ENCODE measurements around the gene PHACTR1. TPM values are rescaled to one million over a fixed set of nuclear protein-coding genes. Genes with fewer than 3 reads are reported as not detected.

The PHACTR1 gene
- total RNA-seq, 2 experiments from 2014 or later, result 0.79 to 1.5 TPM

DNA sequence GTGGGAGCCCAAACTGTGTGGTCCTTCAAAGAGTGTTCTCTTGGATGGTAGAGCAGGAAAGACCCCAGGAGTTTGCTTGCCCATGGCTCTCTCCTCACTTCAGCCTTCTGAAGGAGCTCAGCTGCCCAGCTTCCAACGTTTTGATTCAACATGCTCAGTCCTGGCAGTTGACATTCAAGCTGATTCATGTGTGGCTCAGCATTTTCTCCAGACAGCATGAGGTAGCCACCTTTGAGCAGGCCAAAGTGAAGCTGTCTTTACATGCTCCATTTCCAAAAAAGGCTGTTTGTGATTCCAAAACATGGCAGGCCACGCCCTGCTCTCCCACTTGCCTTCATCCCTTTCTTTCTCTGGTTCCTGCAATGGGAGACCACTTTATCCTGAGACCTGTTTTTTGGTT lies 331.5 kb downstream of the PHACTR1 start:
- Mint-ChIP-seq H3K9me3 (no peaks in the 10 kb centered on the region), H3K36me3 (no peaks in the 10 kb centered on the region), H3K27ac (no peak overlapping the region), H3K4me3 (no peak overlapping the region), H3K27me3 (peaks cover 17% of the 10 kb centered on the region), H3K4me1 (no peaks in the 10 kb centered on the region)
- POLR2A ChIA-PET, result no interaction called here
- DNase-seq (no peak), ATAC-seq (ENCODE audit: low read depth) (no peak)

DNA sequence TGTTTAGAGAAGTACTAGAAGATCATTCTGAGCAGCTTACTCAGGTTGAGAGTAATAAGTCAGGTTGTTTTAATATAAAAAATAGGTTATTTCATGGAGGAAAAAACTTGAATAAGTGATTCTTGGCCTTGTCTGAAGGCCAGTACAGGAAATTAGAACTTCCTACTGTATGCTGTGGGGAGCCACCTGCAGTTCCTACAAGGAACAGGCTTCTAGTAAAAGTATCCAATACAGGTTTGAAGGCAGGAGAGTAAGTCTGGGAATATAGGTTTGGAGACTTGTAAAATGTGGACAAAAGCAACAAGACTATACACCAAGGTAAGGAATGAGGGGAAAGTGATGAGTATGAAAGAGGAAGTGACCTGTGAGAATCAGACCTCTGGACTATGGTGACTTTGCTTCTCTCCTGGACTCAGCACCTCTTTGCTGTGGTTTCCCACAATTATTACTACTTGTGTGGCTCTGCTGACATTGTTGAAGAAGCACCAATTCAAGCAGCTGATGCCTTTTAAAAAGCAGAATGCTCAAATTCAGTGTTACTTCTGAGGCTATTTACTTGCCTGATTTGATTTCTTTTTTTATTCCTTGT lies 333.2 kb downstream of the PHACTR1 start:
- H3K4me1 Mint-ChIP-seq, result no peaks in the 10 kb centered on the region
- no peaks in the 10 kb centered on the region for H3K9me3 Mint-ChIP-seq
- POLR2A ChIA-PET, result no interaction called here
- H3K27ac Mint-ChIP-seq, result no peak overlapping the region
- H3K36me3 Mint-ChIP-seq, result no peaks in the 10 kb centered on the region
- no peak overlapping the region for H3K4me3 Mint-ChIP-seq
- DNase-seq (no peak), ATAC-seq (ENCODE audit: low read depth) (no peak)
- peaks cover 15% of the 10 kb centered on the region for H3K27me3 Mint-ChIP-seq

DNA sequence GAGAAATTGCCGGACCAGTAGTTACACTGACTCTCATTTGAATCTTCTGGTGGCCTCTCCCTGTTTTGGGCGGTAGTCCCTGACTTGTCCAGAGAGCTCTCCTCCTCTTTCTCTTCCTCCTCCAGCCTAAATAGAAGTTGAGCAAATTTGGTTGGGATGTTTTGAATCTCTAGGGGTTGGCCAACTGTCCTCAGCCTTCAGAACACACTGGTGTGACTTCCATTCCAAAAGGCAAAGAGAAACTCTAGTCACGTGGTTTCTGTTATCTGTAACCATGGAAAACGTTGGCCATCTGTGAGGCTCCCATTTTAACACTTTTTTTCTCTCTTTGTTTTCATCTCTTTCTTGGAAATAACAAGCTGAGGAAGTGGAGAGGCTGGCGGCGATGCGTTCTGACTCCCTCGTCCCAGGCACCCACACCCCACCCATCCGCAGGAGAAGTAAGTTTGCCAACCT lies 336.5 kb downstream of the PHACTR1 start:
- ATAC-seq (ENCODE audit: low read depth), result no peak
- H3K36me3 Mint-ChIP-seq, result no peaks in the 10 kb centered on the region
- no peaks in the 10 kb centered on the region for H3K4me1 Mint-ChIP-seq
- no peaks in the 10 kb centered on the region for H3K9me3 Mint-ChIP-seq
- no peak overlapping the region for H3K4me3 Mint-ChIP-seq
- no peak for DNase-seq
- no peak overlapping the region for H3K27ac Mint-ChIP-seq
- H3K27me3 Mint-ChIP-seq, result peaks cover 8% of the 10 kb centered on the region
- POLR2A ChIA-PET, result no interaction called here

DNA sequence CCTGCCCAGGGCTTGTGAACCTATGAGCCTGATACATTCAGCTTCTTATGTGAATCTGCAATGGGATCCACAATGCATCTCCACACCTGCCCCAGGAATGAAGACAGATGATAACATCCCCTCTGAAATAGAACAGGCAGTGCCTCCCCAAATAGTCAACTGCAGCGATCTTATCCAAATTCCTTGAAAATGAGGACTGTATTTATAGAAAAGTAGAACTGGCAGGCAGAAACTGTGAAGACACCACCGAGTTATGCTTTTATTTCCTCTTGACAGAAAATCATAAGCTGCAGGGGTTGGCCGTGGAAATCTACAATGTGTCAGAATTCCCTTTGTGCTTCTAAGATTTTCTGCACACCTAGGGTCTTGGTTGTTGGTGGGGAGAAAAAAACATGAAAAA lies 341.5 kb downstream of the PHACTR1 start:
- DNase-seq (no peak), ATAC-seq (ENCODE audit: low read depth) (no peak)
- Mint-ChIP-seq H3K36me3 (no peaks in the 10 kb centered on the region), H3K9me3 (no peaks in the 10 kb centered on the region), H3K27ac (no peak overlapping the region), H3K4me1 (no peaks in the 10 kb centered on the region), H3K27me3 (peaks cover 3% of the 10 kb centered on the region), H3K4me3 (no peak overlapping the region)
- POLR2A ChIA-PET, result no interaction called here

DNA sequence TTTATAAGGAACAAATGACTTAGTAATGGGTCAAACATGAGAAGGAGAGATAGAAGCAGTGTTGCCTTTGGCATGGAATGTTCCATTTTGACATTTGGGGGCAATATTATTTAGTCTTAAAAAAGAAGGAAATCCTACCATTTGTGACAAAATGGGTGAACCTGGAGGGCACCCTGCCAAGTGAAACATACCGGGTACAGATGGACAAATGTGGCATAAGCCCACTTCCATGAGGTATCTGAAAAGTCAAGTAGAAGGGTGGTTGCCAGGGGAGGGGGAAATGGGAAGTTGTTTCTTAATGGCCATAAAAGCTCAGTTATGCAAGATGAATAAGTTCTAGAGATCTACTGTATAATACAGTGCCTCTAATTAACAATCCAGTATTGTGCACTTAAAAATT lies 342.5 kb downstream of the PHACTR1 start:
- Mint-ChIP-seq H3K4me1 (no peaks in the 10 kb centered on the region), H3K27me3 (peaks cover 3% of the 10 kb centered on the region), H3K27ac (no peak overlapping the region), H3K36me3 (no peaks in the 10 kb centered on the region), H3K4me3 (no peak overlapping the region), H3K9me3 (no peaks in the 10 kb centered on the region)
- no peak for ATAC-seq (ENCODE audit: low read depth)
- POLR2A ChIA-PET, result no interaction called here
- no peak for DNase-seq

DNA sequence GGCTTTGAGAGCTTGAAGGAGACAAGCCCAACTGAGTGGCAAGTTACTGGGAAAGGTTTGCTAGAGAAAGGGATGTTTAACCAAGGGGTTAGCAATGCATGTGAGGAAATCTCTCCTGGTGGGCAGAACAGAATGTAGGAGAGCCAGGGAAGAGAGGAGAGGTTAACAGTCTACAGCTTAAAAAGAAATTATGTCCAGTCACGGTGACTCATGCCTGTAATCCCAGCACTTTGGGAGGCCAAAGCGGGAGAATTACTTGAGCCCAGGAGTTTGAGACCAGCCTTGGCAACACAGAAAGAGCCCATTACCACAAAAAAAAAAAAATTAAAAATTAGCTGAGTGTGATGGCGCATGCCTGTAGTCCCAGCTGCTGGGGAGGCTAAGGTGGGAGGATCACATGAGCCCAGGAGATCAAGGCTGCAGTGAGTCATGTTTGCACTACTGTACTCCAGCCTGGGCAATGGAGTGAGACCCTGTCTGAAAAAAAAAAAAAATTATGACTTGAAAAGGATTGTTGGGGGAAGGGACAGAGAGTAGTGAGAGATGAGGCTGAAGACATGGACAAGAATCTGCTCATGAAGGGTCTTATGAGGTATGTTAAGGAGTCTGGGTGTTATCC lies 346.8 kb downstream of the PHACTR1 start:
- Mint-ChIP-seq H3K4me1 (no peaks in the 10 kb centered on the region), H3K9me3 (no peaks in the 10 kb centered on the region), H3K4me3 (no peak overlapping the region), H3K27me3 (peaks cover 3% of the 10 kb centered on the region), H3K27ac (no peak overlapping the region), H3K36me3 (no peaks in the 10 kb centered on the region)
- POLR2A ChIA-PET, result no interaction called here
- no peak for DNase-seq
- no peak for ATAC-seq (ENCODE audit: low read depth)

DNA sequence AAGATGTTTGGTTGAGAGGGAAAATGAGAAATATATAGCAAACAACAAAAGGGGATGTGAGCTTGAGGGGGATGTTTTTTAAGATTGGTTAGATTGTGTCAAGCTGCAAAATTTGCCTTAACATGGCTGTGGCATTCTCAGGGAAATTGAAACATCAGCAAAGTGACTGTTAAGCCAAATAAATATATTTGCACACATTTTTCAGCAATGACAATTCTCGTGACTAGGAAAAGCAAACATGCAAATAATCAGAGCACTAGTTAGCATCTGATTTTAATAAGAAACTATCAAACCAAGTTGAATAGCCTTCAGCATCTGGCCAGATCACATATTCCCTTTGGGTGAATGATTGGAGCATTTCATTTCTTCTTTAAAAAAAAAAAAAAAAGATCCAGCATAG lies 349.0 kb downstream of the PHACTR1 start:
- no peak overlapping the region for H3K4me3 Mint-ChIP-seq
- no peaks in the 10 kb centered on the region for H3K4me1 Mint-ChIP-seq
- H3K9me3 Mint-ChIP-seq, result no peaks in the 10 kb centered on the region

DNA sequence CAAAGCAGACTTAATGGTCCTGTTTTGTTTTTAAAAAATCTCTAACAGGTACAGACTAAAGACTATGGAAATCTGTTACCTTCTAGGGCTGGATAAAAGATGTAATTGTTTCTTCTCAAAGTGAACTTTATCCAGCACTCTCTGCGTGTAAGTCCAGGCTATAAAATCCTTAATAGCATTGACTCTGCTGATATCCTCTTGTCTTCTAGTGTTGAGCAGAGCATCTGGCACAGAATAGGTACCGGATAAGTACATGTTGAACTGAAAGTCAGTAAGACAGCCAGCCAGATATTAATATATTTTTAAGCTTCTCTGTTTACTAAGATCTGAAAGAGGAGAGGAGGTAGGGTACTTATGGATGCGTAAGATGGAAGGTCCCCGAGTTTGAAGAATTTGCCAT lies 349.5 kb downstream of the PHACTR1 start:
- H3K9me3 Mint-ChIP-seq, result no peaks in the 10 kb centered on the region
- no peaks in the 10 kb centered on the region for H3K4me1 Mint-ChIP-seq
- no peak overlapping the region for H3K27ac Mint-ChIP-seq
- ATAC-seq (ENCODE audit: low read depth), result no peak
- POLR2A ChIA-PET, result no interaction called here
- H3K27me3 Mint-ChIP-seq, result peaks cover 7% of the 10 kb centered on the region
- H3K4me3 Mint-ChIP-seq, result no peak overlapping the region
- H3K36me3 Mint-ChIP-seq, result no peaks in the 10 kb centered on the region
- DNase-seq, result no peak

More for the DNA sequence above, 349.0 kb downstream of the PHACTR1 start:
- DNase-seq, result no peak
- no peak overlapping the region for H3K27ac Mint-ChIP-seq
- no peak for ATAC-seq (ENCODE audit: low read depth)
- peaks cover 5% of the 10 kb centered on the region for H3K27me3 Mint-ChIP-seq
- H3K36me3 Mint-ChIP-seq, result no peaks in the 10 kb centered on the region
- POLR2A ChIA-PET, result no interaction called here

DNA sequence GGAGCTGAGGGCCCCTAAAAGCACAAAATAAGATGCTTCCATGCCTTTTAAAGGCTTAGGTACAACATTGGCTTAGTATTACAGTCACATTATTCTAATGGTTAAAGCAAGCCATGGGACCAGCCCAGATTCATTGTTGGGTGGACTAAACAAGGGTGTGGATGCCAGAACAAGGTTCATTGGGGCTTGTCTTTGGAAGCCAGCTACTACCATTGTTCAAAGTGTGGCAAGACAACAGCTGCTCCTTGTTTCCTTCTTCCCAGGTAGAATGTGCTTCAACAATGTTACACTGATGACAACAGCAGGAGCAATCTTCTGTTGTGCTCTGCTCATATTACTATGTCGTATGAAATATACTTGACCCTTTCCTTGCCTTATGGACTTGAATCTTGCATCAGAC lies 350.3 kb downstream of the PHACTR1 start:
- no peak for ATAC-seq (ENCODE audit: low read depth)
- H3K4me3 Mint-ChIP-seq, result no peak overlapping the region
- no peaks in the 10 kb centered on the region for H3K9me3 Mint-ChIP-seq

DNA sequence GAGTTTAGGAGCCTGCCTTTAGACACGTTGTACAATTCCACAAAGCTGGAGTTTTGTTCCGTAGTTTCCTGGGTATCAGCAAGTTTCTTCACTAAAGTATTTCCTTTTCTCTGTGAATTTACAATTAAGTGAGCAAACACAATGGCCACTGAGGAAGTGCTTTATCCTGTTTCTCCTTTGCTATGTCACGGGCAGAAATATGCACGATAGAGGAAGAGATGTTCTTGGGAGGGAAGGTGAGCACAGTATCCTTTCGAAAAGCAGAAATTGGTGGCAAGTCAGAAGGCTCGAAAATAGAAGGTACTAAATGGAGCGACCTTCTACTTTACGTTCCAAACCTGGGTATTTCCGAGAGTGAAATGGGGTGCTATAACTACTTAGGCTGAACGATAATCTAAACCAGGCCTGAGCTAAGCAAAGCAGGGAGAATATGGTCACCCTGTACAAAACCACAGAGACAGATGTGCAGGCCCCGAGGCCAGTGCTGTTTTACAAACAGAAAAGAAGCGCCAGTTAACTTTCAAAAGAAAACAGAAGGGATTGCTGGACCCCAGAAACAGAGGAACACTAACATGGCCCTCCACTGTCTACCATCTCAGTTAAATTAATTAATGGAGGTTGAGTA lies 352.1 kb downstream of the PHACTR1 start:
- peaks cover 2% of the 10 kb centered on the region for H3K4me1 Mint-ChIP-seq
- H3K36me3 Mint-ChIP-seq, result no peaks in the 10 kb centered on the region
- H3K4me3 Mint-ChIP-seq, result no peak overlapping the region
- H3K27ac Mint-ChIP-seq, result no peak overlapping the region
- ATAC-seq (ENCODE audit: low read depth) (no peak), DNase-seq (no peak)
- peaks cover 10% of the 10 kb centered on the region for H3K27me3 Mint-ChIP-seq
- POLR2A ChIA-PET, result no interaction called here
- H3K9me3 Mint-ChIP-seq, result no peaks in the 10 kb centered on the region

More for the DNA sequence above, 350.3 kb downstream of the PHACTR1 start:
- Mint-ChIP-seq H3K27me3 (peaks cover 7% of the 10 kb centered on the region), H3K36me3 (no peaks in the 10 kb centered on the region), H3K4me1 (peaks cover 2% of the 10 kb centered on the region), H3K27ac (no peak overlapping the region)
- POLR2A ChIA-PET, result no interaction called here
- no peak for DNase-seq

DNA sequence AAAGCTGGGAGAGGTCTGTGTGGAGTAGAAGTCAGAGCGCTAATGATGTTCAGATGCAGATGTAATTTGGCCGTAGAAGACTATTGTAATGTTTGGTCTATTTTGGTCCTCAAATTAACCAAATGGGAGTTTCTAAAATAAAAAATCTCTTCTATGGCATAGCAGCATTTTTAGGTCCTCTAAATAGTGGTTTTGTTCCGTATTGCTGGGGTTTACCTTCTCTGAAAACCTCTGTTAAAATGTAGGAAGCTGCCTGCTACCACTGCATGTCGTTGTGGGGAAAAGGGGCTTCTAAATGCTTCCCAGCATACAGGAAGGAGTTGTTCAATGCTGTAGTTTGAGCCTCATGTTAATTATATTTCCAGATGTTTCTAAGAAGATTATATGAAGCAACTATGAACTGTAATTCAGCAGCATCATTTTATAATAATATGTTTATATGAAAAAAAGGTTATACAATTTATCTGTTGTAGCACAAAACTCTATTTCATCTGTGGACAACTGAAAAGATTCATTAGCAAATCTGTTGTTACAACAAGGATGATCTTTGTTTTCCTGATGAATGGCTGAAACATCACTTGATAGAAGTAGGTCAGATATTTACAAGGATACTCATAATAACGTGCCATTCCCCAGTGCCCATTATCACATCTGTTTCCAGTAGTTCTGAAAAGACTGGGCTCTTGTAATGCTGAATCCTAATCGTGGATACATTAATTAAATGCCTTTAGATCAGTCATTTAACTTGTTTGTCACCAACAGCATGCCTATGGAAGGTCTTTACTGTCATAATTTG lies 355.2 kb downstream of the PHACTR1 start:
- POLR2A ChIA-PET, result no interaction called here
- ATAC-seq (ENCODE audit: low read depth) (no peak), DNase-seq (no peak)
- Mint-ChIP-seq H3K36me3 (no peaks in the 10 kb centered on the region), H3K27ac (no peak overlapping the region), H3K27me3 (peaks cover 13% of the 10 kb centered on the region), H3K4me3 (no peak overlapping the region), H3K9me3 (no peaks in the 10 kb centered on the region), H3K4me1 (peaks cover 2% of the 10 kb centered on the region)

DNA sequence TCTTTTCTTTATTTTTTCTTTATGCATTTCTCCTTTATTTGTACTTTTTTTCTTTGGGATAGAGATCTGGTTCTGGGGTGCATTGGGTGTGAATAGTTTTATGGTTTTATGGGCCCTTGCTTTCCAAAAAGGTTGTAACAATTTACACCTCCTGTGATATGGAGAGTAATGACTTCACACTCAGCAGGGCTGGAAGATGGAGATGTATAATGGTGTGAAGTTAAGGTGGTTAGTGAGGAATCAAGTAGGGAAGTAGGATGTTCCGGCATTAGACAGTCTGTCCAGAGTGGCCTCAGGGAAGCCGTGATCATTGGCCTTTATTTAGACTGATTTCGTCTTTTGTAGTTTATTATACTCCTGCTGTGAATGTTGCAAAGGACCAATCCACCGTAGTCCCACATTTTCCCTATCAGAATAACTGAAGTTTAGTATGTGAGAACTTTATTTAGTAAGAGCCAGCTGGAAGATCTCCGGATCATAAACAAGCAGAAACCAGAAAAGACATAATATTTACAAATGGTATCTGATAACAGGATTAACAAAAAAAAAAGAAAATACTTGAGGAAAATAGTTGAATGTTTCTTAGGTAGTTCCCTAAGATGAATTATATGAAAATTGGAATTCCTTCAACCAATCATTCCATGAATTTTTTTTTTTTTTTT lies 356.2 kb downstream of the PHACTR1 start:
- Mint-ChIP-seq H3K9me3 (no peaks in the 10 kb centered on the region), H3K27me3 (peaks cover 15% of the 10 kb centered on the region), H3K4me3 (no peak overlapping the region), H3K36me3 (no peaks in the 10 kb centered on the region), H3K27ac (no peak overlapping the region), H3K4me1 (peaks cover 2% of the 10 kb centered on the region)
- no peak for ATAC-seq (ENCODE audit: low read depth)
- no peak for DNase-seq
- POLR2A ChIA-PET, result no interaction called here

DNA sequence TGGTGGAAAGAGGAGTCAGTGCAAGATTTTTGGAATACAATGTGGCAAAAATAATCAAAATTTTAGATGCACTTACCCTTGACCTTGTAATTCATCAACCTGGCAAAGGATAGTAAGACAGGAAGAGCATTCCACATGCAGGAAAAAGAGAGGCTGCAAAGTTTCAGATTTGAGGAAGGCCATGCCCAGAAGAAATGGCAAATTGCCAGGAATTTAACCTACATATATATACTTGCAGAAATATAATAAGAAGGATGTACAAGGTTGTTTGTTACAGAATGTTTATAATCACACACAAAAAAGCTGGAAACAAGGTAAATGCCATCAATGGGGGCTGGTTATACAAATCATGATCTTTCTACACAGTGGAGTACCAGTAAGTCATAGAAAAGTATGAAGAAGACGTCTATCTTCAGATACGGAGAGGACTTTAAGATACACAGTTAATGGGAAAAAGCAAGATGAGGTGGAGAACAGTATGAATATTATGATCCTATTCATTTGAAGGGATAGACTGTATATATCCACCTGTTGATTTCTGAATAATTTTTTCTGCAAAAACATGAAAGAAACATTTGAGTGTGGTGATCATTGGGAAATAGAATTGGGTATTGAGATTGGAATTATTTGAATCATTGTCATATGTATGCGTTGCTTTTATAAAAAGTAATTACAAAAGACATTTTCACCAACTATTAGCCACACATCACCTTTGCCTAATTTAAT lies 358.0 kb downstream of the PHACTR1 start:
- H3K4me1 Mint-ChIP-seq, result peaks cover 2% of the 10 kb centered on the region
- no peak for DNase-seq
- peaks cover 15% of the 10 kb centered on the region for H3K27me3 Mint-ChIP-seq
- H3K36me3 Mint-ChIP-seq, result no peaks in the 10 kb centered on the region
- ATAC-seq (ENCODE audit: low read depth), result no peak
- POLR2A ChIA-PET, result no interaction called here
- H3K9me3 Mint-ChIP-seq, result no peaks in the 10 kb centered on the region
- H3K4me3 Mint-ChIP-seq, result no peak overlapping the region
- H3K27ac Mint-ChIP-seq, result no peak overlapping the region
